ENCODE data around the gene MED20. TPM values are rescaled to one million over a fixed set of nuclear protein-coding genes. Genes with fewer than 3 reads are reported as not detected.

Gene MED20
- total RNA-seq, 2 donors from 2014 or later = 14.8 to 15.7 TPM

DNA sequence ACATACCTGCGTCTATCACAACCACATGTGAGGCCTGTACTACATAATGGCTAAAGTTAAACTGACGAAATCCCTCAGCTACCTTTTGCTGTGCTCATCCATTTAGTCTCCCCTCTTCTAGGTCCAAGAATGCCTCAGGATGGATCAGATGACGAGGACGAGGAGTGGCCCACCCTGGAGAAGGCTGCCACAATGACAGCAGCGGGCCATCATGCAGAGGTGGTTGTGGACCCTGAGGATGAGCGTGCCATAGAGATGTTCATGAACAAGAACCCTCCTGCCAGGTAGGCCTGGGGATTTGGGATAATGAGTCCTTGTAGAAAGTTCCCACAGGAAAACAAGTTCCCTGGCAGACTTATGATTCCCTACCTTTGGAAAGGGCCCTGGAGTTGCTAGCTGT lies 6.3 kb upstream of the MED20 start:
- DNase-seq (no peak), ATAC-seq (no peak)
- intact Hi-C loops (cut with DNase I) = loop anchor here in 1 of 2 donors (10.0 kb wide), 1 partner anchor 142 kb away; the partner anchor contains the start of genes PRICKLE4 and TOMM6

DNA sequence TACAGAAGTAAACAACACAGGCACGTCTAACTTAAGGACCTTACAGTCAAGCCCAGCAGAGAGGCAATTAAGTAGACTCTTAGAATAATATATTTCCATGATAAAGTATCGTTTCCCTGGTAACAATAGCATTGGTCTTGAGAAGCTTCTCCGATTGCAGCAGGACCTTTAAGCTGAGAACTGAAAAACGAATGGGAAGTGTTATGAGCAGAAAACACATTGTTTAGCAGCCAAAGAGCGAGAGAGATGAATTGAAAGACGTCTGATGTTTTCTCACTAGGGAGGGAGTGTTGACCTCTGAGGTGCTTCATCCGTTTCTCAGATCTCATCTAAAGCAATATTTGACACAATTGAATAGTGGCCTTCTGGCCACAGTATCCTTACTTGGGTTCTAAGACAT lies 1.2 kb upstream of the MED20 start:
- intact Hi-C loops (cut with DNase I) = loop anchor here (5.0 to 10.0 kb wide), 2 partner anchors 135 to 137 kb away; partner anchors contain the start of genes TOMM6 (in 2 of the 2) and PRICKLE4 (in 1 of the 2)
- ATAC-seq (no peak), DNase-seq (no peak)

DNA sequence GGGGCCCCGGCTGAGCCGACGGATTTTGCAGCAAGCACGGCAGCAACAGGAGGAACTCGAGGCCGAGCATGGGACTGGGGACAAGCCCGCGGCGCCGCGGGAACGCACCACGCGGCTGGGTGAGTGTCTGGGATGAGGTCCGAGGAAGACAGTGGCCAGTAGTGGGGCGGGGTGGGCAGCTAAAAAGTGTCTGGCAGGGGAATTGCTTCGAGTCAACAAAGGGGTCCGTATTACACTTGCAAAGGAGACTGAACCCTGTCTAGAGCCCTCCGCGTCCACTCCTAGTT lies 716 bp upstream of the MED20 start:
- intact Hi-C loops (cut with DNase I) = loop anchor here (5.0 to 10.0 kb wide), 2 partner anchors 134 to 137 kb away; partner anchors contain the start of genes TOMM6 (in 2 of the 2) and PRICKLE4 (in 1 of the 2)
- DNase-seq (no peak), ATAC-seq (peak in 1 of 2 donors; percentile 29)

DNA sequence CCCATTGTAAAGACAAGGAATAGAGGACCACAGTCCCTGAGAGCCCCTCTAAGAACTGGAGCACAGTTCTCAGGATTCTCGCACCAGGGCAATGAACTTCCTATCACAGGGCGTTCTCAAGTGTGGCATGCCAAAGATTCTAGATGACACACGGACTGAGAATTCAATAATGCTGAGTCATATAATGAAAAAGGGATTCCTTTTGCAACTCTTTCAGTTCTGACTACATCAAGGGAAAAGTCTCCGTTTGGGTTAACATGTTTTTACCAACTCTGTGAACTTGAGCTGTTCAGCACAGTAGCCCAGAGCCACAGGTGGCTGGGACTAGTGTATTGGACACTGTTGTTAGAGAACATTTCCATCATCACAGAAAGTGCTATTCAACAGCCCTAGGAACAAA lies 3.4 kb downstream of the MED20 start:
- ATAC-seq (peak in 1 of 2 donors; percentile 4), DNase-seq (no peak)
- intact Hi-C loops (cut with DNase I) = no loop called here

DNA sequence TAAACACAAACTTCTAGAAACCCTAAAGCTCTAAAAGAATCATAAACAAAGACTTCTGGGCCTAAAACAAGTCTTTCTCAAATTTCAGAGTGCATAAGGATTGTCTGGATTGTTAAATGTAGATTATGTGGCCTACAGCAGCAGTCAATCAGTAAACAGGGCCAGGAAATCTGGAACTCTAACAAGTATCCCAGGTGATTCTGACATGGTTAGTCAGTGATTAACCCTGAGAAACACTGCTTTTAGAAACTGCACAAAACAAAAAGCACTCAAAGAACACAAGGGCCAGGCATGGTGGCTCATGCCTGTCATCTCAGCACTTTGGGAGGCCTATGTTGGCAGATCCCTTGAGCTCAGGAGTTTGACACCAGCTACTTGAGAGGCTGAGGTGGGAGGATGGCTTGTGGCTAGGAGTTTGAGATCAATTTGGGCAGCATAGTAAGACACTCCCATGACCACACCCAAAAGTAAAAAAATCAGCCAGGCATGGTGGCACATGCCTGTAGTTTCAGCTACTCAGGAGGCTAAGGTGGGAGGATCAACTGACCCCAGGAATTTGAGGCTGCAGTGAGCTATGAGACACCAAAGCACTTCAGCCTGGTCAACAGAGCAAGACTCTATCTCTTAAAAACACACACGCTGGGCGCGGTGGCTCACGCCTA lies 5.9 kb downstream of the MED20 start:
- ATAC-seq = no peak
- intact Hi-C loops (cut with DNase I) = no loop called here

DNA sequence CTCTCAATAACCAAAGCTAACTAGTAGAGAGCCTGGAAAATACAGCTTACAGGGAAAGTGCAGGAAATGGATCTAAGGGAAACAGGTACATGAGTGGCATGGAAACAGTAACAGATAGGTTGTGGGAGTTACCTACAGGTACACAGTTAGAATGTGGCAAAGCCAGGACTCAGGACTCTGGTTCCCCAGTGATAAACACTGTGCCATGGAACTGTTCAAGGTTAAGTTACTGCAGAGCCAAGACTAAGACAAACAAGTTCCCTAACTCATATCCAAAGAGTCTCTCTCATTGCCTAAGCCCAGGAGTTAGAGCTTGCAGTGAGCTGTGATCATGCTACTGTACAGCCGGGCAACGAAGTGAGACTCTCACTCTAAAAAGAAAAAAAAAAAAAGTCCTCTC lies 6.6 kb downstream of the MED20 start:
- ATAC-seq = no peak
- DNase-seq = no peak
- intact Hi-C loops (cut with DNase I) = no loop called here

More for the DNA sequence above, 5.9 kb downstream of the MED20 start:
- no peak for DNase-seq

DNA sequence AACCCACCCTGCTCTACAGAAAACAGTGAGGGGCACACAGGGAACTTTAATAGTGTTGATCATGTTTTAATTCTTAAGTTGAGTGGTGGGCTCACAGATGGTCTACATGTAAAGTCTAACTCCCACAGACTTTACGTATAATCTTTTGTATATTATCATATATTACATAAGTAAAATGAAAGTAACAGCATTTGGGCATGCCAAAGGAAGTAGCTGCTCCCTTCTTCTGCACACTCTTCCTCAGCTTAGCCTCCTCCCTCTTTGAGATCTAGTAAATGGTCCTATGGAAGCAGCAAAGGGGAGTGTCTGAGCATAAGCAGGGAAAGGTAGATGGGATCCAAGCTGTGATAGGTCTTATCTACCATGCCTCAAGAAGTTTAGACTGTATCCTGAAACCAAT lies 11.2 kb downstream of the MED20 start:
- ATAC-seq (no peak), DNase-seq (no peak)
- intact Hi-C loops (cut with DNase I) = no loop called here

DNA sequence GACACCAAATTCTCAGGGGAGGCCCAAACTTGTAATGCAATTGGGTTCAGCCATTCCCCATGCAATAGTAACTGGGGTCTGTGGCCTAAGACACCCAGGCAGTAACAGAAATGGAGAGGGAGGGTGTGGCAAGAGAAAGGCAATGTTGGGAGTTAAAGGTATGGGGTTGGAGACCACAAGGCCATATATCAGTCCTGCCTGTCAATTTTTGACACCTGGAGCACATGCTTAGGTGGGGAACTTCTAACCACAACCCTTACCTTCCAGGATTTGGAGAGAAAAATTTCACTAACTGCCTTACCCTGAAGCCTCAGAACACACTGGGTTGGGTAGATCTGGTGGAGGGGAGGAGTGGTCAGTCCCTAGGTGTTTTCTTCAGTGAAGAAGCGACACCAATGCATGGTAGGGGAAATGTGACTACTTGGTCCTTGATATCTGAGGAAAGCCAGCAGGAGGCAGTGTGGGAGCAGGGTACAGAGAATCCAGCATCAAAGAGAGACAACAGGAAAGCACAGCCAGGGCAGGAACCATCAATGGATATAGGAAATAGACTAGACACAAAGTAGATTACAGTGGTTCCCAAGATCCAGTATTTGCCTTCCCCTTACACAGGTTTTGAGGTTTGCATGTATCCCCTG lies 18.9 kb downstream of the MED20 start:
- DNase-seq (no peak), ATAC-seq (no peak)
- intact Hi-C loops (cut with DNase I) = no loop called here

DNA sequence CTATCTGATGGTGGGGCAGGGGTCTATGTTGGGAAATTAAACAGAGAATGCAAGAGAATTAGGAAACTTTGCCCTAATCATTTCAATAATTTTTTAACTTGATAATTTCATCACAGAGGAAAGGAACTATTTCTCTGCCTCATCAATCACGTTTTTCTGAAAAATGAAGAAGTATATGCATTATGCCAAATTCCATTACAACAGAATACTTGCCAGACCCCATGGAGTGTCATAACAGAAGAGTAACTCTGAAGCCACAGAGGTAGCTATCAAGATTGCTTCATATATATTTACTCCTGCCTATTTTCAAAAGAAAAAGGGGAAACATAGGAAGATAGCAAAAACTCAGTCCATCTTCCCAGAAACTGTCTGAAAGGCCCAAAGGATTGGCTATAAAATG lies 20.1 kb downstream of the MED20 start:
- DNase-seq (no peak), ATAC-seq (no peak)
- intact Hi-C loops (cut with DNase I) = no loop called here

DNA sequence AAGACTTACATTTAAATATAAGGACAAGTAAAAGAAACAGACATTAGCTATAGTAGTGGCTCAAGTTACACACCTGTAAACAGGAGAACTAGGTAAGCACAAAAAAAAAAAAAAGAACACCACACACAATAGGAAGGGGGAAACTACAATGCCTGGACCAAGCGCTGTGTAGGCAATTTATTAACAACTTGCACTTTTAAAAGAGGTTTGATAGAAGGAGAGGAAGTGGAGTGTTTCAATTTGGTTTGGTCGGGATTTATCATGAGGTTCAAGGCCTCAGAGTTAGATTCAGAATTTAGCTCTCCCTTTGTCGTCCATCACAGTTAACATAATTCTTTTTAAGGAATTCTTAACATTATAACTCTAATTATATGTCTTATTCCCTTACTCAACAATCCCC lies 24.7 kb downstream of the MED20 start:
- DNase-seq (no peak), ATAC-seq (no peak)
- intact Hi-C loops (cut with DNase I) = no loop called here

DNA sequence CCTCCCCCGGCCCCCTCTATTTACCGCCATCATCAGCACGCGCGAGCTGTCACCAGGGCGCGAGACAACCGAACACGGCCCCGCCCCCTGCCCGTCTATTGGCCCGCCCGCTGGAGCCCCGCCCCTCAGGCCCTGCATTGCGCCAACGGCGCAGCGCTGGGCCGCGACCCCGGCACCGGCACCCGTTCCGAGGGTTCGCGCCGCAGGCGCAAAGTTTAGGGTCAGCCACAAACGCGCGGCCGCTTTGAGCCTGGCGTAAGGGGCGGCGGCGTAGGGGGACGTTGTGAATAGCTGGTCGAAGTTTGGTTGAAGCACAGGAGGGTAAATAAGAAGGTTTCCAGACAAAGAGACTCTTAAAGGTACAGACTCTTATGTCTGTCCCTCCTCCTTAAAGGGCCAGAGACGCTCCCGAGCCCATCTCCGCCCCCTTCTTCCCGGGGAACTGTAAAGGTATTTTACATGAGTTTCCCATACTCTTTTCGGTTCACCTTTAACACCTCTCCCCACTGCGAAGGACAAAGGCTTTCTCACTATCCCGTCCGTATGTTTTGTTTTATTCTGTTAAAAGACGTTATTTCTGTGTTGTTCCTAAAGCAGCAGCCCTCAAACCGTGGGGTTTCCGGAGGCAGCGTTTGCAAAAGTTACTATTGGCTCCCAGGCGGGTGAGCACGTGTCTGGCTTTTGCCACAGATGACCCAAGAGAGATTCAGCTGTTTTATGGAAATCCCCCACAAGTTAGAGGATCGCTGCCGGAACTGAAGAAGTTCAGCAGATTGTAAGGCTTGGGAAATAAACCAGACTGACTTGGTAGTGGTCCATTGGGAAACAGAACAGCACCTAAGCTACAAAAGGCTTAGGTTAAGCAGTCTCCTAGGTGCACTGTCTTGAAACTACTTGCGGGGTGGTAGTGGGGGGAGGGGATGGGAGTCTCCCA lies 25.4 kb downstream of the MED20 start, which contains the start of gene USP49:
USP49 (minus strand) TSS at position 76 of the 934 bp plus-strand sequence. CDS start 88,392 bp downstream, outside the sequence.
- intact Hi-C loops (cut with DNase I) = no loop called here
- peak; percentile 99 for ATAC-seq
- peak; percentile 92 for DNase-seq

DNA sequence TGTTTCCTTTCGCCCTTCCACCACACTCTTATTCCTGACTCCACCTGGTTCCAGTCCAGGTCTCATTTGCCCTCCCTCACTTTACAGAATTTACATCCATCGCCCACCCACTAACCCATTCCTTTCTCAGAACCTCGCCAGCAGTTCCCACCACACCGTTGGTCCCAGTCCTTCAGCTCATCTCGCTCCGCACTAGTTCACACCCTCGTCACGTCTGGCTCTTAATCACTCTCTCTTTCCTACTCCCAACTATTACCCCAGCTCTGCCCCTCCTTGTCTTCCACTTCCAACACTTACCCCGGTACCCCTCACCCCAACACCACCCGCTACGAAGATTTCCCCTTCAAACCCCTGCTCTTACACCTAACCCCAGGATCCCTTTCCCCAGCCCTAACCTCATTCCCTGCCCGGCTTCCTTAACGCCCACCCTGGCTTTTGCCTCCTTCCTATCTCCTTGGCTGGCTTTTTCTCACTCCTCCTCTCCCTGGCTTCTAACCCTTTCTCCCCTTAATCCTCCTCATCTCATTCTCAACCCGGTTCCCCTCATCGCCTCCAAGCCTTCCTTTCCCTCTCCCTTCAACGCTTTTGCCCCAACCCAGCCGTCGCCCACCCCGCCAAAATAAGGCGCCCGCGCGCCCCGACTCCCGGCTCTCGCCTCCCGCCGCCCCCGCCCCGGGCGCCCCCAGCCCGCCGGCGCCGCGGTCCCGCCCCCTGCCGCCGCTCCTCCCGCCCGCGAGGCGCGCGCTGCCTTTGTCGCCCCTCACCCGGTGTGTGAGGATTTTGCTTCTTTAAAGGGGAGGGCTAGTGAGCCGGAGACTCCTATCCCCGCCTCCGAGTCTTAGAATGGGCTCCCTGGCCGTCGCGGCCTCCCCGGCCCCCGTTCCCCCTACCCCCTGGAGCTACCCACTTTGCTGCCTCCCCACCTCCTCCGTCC lies 26.3 kb downstream of the MED20 start:
- ATAC-seq = peak; percentile 59 to 74
- intact Hi-C loops (cut with DNase I) = no loop called here
- no peak for DNase-seq

DNA sequence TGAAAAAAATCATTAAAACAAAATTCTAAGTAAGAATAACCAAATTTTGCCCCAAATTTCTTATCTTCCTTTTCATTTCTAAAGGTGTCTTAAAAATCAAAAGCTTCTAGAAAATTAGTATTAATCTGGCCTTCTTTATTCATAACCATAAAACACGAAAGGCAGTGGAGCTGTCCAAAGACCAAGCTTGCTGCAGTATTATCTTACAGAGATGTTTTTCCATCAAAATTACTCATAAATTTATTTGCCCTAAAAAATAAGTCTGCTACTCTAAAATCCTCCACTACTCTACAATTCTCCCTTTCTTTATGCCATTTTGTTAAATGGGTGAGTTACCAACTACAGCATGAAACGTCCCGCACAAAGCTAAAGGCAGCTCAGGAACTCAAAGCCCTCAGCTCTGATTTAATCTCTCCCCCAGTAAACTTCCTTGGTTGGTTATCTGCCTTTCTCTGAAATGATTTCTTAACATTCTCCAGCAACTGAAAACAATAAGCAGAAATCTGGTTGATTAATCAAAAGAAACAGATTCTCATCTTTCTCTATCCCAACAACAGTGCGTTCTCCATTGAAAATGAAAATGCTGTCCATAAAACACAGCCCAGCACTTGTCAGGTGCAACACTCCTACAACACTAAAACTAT lies 27.9 kb downstream of the MED20 start:
- intact Hi-C loops (cut with DNase I) = no loop called here
- no peak for ATAC-seq
- DNase-seq = no peak

DNA sequence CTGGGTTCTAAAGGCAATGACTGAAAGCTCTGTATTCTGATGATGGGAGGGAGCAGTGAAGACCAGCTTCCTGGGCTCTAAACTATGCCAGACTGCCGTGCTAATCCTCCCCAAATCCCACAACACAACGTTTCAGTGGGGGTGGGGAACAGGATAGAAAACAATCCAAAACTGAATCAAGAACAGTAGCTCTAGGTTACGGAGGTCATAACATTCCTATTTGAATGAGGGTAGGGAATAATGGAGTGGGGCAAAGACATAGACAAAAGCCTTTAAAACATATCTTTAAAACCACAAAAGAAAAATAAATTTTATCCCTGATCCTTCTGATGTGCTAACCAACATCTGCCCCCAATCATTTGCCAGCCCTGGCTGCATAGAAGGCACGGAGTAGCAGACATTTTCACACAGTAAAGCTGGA lies 33.6 kb downstream of the MED20 start:
- ATAC-seq (no peak), DNase-seq (no peak)
- intact Hi-C loops (cut with DNase I) = no loop called here

DNA sequence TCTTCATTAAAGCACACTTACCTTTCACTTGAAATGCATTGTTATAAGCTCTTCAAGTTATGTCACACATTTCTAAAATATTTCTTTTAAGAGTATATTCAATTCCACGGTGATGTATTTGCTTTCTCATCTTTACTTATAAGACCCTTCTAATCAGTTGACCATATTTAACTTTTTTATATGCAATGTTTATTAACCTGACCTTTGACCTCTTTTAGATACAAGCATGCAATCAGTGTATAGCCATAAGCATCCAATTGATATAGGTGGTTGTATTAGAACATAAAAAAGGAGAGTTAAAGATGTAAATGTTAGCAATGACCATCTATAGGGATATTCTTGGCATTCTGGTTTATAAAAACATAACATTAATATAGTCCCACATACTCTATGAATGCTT lies 35.0 kb downstream of the MED20 start:
- ATAC-seq = no peak
- intact Hi-C loops (cut with DNase I) = no loop called here
- no peak for DNase-seq

DNA sequence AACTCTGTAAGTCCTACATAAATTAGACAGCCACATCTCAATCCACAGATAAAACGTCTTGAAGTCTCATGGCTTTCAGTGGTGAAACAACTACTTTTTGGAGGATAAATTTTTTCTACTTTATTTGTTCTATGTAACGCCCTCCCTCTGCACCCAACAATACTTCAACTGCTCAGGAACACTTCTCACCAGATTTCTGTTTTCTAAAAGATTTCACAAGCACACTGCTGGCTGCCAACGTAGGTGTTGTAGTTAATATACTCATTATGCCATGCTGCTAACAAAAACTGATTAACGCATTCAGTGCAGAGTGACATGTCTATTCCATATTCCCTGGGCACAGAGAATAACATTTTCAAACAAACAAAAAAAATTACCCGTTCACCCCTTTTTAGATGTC lies 36.0 kb downstream of the MED20 start:
- DNase-seq (no peak), ATAC-seq (no peak)
- intact Hi-C loops (cut with DNase I) = no loop called here

DNA sequence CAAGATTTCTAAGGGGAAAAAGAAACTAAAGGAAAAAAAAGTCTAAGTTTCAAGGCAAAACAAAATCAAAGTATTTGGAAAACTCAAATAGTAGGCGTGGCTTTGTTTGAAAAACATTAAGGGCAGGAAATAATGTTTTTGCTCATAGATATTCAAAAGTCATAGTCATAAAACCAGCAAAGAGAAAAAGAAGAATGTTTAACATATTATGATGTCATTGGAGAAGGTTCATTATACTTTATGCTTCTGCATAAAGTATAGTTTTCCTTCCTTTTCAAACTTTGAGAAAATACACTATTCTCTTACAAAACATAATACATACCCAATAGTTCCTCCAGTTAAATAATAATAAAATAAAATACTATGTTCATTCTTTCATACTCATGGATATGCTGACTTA lies 39.4 kb downstream of the MED20 start:
- DNase-seq = no peak
- ATAC-seq = no peak
- intact Hi-C loops (cut with DNase I) = no loop called here

DNA sequence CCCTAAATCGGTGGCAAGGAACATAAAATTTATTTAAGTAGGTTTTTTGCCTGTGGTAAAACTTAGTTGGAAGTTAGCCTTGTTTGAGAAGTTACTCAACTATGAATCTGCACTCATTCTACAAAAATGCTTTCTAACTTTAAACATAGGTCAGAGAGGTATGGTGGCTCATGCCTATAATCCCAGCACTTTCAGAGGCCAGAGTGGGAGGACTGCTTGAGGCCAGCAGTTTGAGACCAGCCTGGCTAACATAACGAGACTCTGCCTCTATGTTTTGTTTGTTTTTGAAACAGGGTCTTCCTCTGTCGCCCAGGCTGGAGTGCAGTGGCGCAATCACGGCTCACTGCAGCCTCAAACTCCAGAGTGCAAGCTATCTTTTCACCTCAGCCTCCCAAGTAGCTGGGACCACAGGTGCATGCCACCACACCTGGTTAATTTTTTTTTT lies 42.0 kb downstream of the MED20 start:
- ATAC-seq (no peak), DNase-seq (no peak)
- intact Hi-C loops (cut with DNase I) = no loop called here

All from left cardiac atrium (tissue), 4 donors.